Body of pancreas (tissue), 4 donors: Measurements from ENCODE around the gene PCYT2. TPM values are rescaled to one million over a fixed set of nuclear protein-coding genes. Genes with fewer than 3 reads are reported as not detected.
A peak's percentile ranks its signal among the peaks of the same experiment; 100 is the strongest.
"Not testable (repeated sequence)": the region's sequence is repeated elsewhere in the genome, so short reads cannot be mapped to it uniquely, and the experiment has no call there.

Source experiments
- ATAC-seq: fragments of 150-250 bp; one replicate; pipeline ENCODE4 v1.9.1; 2016
- DNase-seq, 4 donors: peaks; one replicate each; pipeline ENCODE4 v3.0.0-alpha.2; 2019
- H3K27ac ChIP-seq, 4 donors: fragments of 200-600 bp; sonication (generic); 1 replicate in 3 of 4; 2 replicates in 1 of 4; pipeline versions ENCODE4 v1.5.1 to v1.6.1; 2016 to 2019; ENCODE audit warnings: mild to moderate bottlenecking in 1 of 4, mixed read lengths in 1 of 4, moderate library complexity in 1 of 4
- H3K27me3 ChIP-seq, 2 donors: fragments of 200-600 bp; sonication (generic); one replicate each; pipeline ENCODE4 v1.6.0; 2016; ENCODE audit warnings: mild to moderate bottlenecking in 1 of 2
- H3K36me3 ChIP-seq, 2 donors: fragments of 200-600 bp; sonication (generic); replicated peaks in 1 of 2; 2 replicates each; pipeline ENCODE4 v1.5.1; 2016; ENCODE audit warnings: low read depth in 2 of 2; ENCODE audit not compliant: insufficient read depth in 1 of 2
- H3K4me1 ChIP-seq: fragments of 200-600 bp; sonication (generic); one replicate; pipeline ENCODE4 v1.6.0; 2016
- H3K4me3 ChIP-seq, 2 donors: fragments of 200-600 bp; sonication (generic); 1 replicate in 1 of 2; 2 replicates in 1 of 2; pipeline ENCODE4 v1.5.1; 2016 to 2019
- H3K9me3 ChIP-seq, 3 donors: fragments of 200-600 bp; sonication (generic); 1 replicate in 2 of 3; 2 replicates in 1 of 3; pipeline ENCODE4 v1.5.1; 2016
- CTCF ChIP-seq, 7 experiments: fragments of 450-650 bp in 4 of 7; fragments of 200-600 bp in 3 of 7; sonication (generic) in 3 of 7; IDR thresholded peaks; one replicate each; pipeline ENCODE4 v1.5.1; 2016 to 2019; ENCODE audit warnings: antibody characterized with exemption in 7 of 7
- POLR2A ChIP-seq, 3 donors: fragments of 450-650 bp; IDR thresholded peaks; one replicate each; pipeline ENCODE4 v1.6.1; 2016; ENCODE audit warnings: antibody characterized with exemption in 3 of 3, mild to moderate bottlenecking in 2 of 3
- WGBS, 2 donors: methylation state at CpG; one replicate each; pipeline ENCODE4 v1.1.5; 2017; 5-methylcytosine and 5-hydroxymethylcytosine counted together
- intact Hi-C: fragments of 100-400 bp; cut with DNase I; formaldehyde crosslinking; loops from one replicate; pipeline ENCODE4 v1.15.1; 2023
- total RNA-seq, 2 donors: library from RNA; depleted of rRNA; stranded (reverse); fragments of >200 nt; gene quantifications; one replicate each; pipeline ENCODE4 v1.1.0, GENCODE V29; 2016

PCYT2 gene
- total RNA-seq, 2 donors from 2014 or later: 13.0 to 25.1 TPM

GRCh38 chr17:81954131-81955057, 43.2 kb upstream of the PCYT2 start:
- Histone ChIP-seq H3K27me3 (peaks cover 0 to 7% of the 10 kb centered on the region in 2 donors), H3K4me3 (no peak overlapping the region), H3K9me3 (no peaks in the 10 kb centered on the region), H3K4me1 (peaks cover 4% of the 10 kb centered on the region), H3K36me3 (no peaks in the 10 kb centered on the region), H3K27ac (no peak overlapping the region)
- WGBS, 2 donors: 79% methylated on average over 18 to 19 of the region's 19 CpGs
- DNase-seq: no peak
- no peak for ATAC-seq
- TF ChIP-seq POLR2A (IDR thresholded peaks at IDR 0.05): no peak
- TF ChIP-seq CTCF (IDR thresholded peaks at IDR 0.05): no peak
- intact Hi-C loops: loop anchor here (10.0 kb wide), 1 partner anchor 200 kb away; no protein-coding TSS in a partner anchor

- not testable (repeated sequence) for H3K9me3 ChIP-seq, H3K4me3 ChIP-seq, H3K36me3 ChIP-seq, DNase-seq, H3K27me3 ChIP-seq, H3K27ac ChIP-seq, H3K4me1 ChIP-seq, ATAC-seq
- intact Hi-C loops: loop anchor here (10.0 kb wide), 1 partner anchor 201 kb away; no protein-coding TSS in a partner anchor
- 68 to 88% methylated on average over 5 of the region's 5 CpGs for WGBS, 2 donors
- peak in 1 of 7 experiments; percentile 19 for TF ChIP-seq CTCF (IDR thresholded peaks at IDR 0.05)
These were observed 42.2 kb upstream of the PCYT2 start for GRCh38 chr17:81953443-81953842.

- Histone ChIP-seq H3K27ac (no peak overlapping the region), H3K36me3 (no peaks in the 10 kb centered on the region), H3K27me3 (no peaks in the 10 kb centered on the region), H3K4me3 (no peak overlapping the region), H3K9me3 (no peaks in the 10 kb centered on the region), H3K4me1 (no peaks in the 10 kb centered on the region)
- WGBS, 2 donors: 72 to 77% methylated on average over 5 to 14 of the region's 16 CpGs
- intact Hi-C loops: loop anchor here (10.0 kb wide), 1 partner anchor 202 kb away; no protein-coding TSS in a partner anchor
- TF ChIP-seq CTCF (IDR thresholded peaks at IDR 0.05) (no peak), POLR2A (IDR thresholded peaks at IDR 0.05) (no peak)
- ATAC-seq (no peak), DNase-seq (no peak)
These were observed 41.6 kb upstream of the PCYT2 start for GRCh38 chr17:81952792-81953228.

- no peak for TF ChIP-seq CTCF (IDR thresholded peaks at IDR 0.05)
- no peak for ATAC-seq
- intact Hi-C loops: loop anchor here (10.0 kb wide), 1 partner anchor 203 kb away; no protein-coding TSS in a partner anchor
- H3K4me3 ChIP-seq: no peak overlapping the region
- no peaks in the 10 kb centered on the region for H3K27me3 ChIP-seq
- 57 to 61% methylated on average over 12 to 13 of the region's 13 CpGs for WGBS, 2 donors
- DNase-seq: no peak
- no peaks in the 10 kb centered on the region for H3K4me1 ChIP-seq
- no peaks in the 10 kb centered on the region for H3K36me3 ChIP-seq
- no peaks in the 10 kb centered on the region for H3K9me3 ChIP-seq
- no peak overlapping the region for H3K27ac ChIP-seq
These were observed 40.8 kb upstream of the PCYT2 start for GRCh38 chr17:81951785-81952684.
